ENCODE data around the gene DNAJB8.

DNAJB8 gene

GRCh38 chr3:128493570-128494366 lies 27.1 kb upstream of the DNAJB8 start:
- no peak for DNase-seq

- no peak for DNase-seq
Observed at GRCh38 chr3:128492671-128493569, 26.2 kb upstream of the DNAJB8 start, which contains the start of gene GATA2. TSS of gene GATA2 (minus strand) at chr3:128493201. CDS start at chr3:128487031, 6,170 bp downstream.

GRCh38 chr3:128491941-128492670 lies 25.4 kb upstream of the DNAJB8 start:
- DNase-seq: no peak

- DNase-seq: no peak
Observed at GRCh38 chr3:128491691-128491940, 24.9 kb upstream of the DNAJB8 start.

- DNase-seq: no peak
Observed at GRCh38 chr3:128490915-128491690, 24.4 kb upstream of the DNAJB8 start.

GRCh38 chr3:128490650-128490914 lies 23.9 kb upstream of the DNAJB8 start:
- no peak for DNase-seq

GRCh38 chr3:128489927-128490649 lies 23.4 kb upstream of the DNAJB8 start:
- DNase-seq: no peak

- no peak for DNase-seq
Observed at GRCh38 chr3:128489674-128489926, 22.9 kb upstream of the DNAJB8 start.

- no peak for DNase-seq
Observed at GRCh38 chr3:128488991-128489673, 22.4 kb upstream of the DNAJB8 start.

GRCh38 chr3:128488636-128488990 lies 21.9 kb upstream of the DNAJB8 start:
- no peak for DNase-seq

- DNase-seq: no peak
Observed at GRCh38 chr3:128487813-128488635, 21.3 kb upstream of the DNAJB8 start.

- no peak for DNase-seq
Observed at GRCh38 chr3:128487538-128487812, 20.8 kb upstream of the DNAJB8 start.

- DNase-seq: no peak
Observed at GRCh38 chr3:128486681-128487537, 20.2 kb upstream of the DNAJB8 start.

GRCh38 chr3:128486205-128486628 lies 19.5 kb upstream of the DNAJB8 start:
- no peak for DNase-seq

GRCh38 chr3:128485282-128486204 lies 18.9 kb upstream of the DNAJB8 start:
- DNase-seq: no peak

- no peak for DNase-seq
Observed at GRCh38 chr3:128484404-128485281, 18.0 kb upstream of the DNAJB8 start.

- no peak for DNase-seq
Observed at GRCh38 chr3:128483657-128484403, 17.1 kb upstream of the DNAJB8 start.
